NCI-H1105 treated with DMSO at 0.1 percent for 48 hours (cell line): ENCODE results near the gene ARFIP1.

ENCODE experiments used
- DNase-seq: peaks from one replicate; lab custom pipeline; 2025; lab: John Stamatoyannopoulos, UW

Gene ARFIP1

GRCh38 chr4:152898606-152899005, 118.9 kb downstream of the ARFIP1 start:
- DNase-seq = no peak

DNA sequence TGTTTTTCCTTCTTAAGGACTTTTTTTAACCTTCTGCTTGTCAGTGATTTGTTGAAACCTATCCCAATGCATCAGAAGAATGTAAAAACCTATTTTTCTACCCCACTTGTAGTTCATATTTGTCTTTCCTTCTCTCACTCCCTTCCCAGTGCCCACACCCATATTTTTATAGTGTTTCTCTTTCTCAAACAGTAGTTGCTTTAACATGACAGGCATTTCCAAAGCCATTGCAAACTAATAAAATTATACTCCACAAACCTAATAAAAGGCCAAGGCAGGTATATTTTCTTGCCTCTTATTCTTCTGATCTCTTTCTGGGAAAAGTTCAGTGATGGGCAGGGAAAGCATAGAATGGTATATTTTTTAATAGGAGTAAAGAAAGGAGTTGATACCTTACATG, 120.6 kb downstream of the ARFIP1 start:
- DNase-seq = no peak

DNA sequence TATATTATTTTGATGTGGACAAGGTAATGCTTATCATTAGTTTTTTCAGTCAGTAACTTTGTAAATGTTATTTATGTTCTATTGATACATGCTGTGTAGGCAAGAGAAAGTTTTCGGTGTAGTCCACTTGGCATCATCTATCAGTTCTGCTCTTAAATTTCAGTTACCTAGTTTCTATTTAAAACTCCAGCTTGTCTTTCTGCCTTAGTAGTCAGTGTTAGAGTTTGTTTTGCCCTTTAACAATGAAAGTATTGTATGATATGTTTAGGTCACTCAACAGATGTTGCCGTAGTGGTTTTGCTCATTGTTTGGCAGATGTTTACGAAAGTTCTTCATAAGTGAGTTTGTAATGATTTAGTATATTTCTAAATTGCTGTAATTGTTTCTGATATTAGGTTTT, 121.5 kb downstream of the ARFIP1 start:
- no peak for DNase-seq

- DNase-seq = no peak
Measured at GRCh38 chr4:152903658-152904057, 123.9 kb downstream of the ARFIP1 start.

DNA sequence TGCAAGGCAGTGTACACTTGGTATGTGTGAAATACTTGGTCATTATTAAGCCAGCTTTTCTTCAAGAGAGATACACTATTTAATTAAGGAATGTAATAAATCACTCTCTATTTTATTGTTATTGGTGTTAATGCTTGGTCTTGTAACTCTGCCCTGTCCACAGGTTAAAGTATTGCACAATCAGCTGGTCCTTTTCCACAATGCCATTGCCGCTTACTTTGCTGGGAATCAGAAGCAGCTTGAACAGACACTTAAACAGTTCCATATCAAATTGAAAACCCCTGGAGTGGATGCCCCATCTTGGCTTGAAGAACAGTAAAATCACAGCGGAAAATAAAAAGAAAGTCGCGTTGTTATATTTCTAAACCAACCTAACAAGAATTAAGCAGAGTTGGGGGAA, 130.1 kb downstream of the ARFIP1 start:
- no peak for DNase-seq

- no peak for DNase-seq
Measured at GRCh38 chr4:152910521-152910920, 130.8 kb downstream of the ARFIP1 start.

- DNase-seq = no peak
Measured at GRCh38 chr4:152917543-152918395, 138.0 kb downstream of the ARFIP1 start.

- DNase-seq = no peak
Measured at GRCh38 chr4:152919826-152920225, 140.1 kb downstream of the ARFIP1 start.

- no peak for DNase-seq
Measured at GRCh38 chr4:152920768-152921167, 141.0 kb downstream of the ARFIP1 start.

- no peak for DNase-seq
Measured at GRCh38 chr4:152921284-152921683, 141.5 kb downstream of the ARFIP1 start.

- DNase-seq = no peak
Measured at GRCh38 chr4:152925851-152926250, 146.1 kb downstream of the ARFIP1 start.

GRCh38 chr4:152926959-152927358, 147.2 kb downstream of the ARFIP1 start:
- no peak for DNase-seq

DNA sequence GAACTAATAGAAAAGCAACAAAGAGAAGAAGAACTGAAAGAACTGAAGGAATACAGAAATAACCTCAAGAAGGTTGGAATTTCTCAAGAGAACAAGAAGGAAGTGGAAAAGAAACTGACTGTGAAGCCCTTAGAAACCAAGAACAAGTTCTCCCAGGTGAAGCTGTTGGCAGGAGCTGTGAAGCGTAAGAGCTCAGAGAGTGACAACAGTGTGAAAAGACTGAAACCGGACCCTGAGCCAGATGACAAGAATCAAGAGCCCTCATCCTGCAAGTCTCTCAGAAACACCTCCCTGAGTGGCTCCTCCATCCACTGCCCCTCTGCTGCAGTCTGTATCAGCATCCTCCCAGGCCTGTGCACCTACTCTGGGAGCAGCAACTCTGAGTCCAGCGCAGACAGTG, 148.0 kb downstream of the ARFIP1 start:
- DNase-seq = no peak

- DNase-seq = no peak
Measured at GRCh38 chr4:152928286-152928685, 148.5 kb downstream of the ARFIP1 start.

DNA sequence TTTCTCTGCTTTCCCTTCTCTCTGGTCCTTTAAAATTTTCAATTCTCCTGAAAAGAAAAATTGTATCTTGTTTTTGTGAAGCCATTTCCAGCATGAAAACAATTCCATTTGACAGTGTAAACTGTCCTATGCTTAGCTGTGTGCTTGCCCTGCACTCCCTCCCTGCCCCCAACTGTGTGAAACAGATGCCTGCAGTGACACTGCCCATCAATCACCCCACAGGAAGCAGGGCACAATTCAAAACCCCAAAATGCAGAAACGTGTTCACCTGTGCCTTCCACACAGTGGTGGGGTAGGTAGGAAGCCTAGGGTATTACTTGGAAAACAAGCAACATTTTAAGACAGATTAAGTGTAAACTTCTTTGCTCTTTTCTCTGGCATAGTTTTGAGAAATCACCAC, 150.1 kb downstream of the ARFIP1 start:
- DNase-seq = no peak

DNA sequence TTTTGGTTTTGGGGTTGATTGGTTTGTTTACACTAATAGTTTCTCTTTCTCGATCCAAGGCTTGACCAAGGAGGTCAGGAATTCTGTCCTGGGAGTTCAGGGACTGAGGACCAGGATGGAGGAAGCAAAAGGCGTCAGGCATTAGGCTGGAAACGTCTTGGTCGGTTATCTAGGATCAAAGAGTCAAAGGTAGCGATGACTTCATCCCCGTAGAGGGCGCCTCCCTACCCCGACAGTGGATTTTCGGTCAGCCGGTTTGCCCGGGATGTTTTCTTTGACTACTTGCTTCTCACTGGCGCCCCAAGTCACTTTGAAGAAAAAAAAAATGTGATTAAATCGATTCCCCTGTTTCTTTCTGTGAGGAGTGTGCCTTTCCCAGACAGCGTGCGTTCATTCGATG, 155.4 kb downstream of the ARFIP1 start:
- no peak for DNase-seq

DNA sequence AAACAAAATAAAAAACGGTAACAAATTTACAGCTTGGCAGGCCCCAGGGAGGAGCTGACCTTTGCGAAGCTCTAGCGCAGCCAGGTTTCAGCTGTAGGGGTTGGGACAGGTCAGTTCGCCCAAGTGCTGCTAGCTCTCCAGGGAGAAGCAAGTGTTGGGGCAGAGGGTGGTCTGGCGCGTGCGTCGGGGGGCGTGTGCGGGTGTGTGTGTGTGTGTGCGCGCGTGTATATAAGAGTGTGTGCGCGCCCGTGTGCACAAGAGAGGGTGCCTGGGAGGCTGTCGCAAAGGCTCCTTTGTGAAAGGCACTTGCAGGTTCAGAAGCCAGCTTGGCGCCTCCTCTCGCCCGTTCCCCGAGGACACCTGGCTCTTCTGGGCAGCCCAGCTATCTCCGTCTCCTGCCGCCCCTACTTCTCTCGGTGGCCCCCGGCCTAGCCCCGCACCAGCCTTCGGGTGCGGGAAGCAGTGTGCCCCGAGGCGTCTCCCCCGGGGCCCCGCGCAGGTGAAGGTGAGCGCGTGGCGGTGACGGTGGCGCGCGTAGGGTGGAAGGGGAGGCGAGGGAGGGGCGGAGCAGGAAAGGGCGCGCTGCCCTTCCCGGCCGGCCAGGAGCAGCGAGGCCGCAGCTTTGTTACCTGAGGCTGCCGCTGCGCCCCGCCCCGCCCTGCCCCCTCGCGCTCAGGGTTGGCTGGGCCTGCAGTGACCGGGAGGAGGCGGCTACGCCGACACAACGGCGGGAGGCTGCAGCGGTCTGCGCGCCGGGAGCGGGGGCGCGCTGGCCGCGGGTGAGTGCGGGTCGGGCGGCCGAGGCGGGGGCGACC, 156.1 kb downstream of the ARFIP1 start, which contains the start of gene FHDC1:
TSS of gene FHDC1 (plus strand) at position 693 of the 815 bp plus-strand sequence. CDS start 6,735 bp downstream, outside the sequence.
- DNase-seq = peak; percentile 62

DNA sequence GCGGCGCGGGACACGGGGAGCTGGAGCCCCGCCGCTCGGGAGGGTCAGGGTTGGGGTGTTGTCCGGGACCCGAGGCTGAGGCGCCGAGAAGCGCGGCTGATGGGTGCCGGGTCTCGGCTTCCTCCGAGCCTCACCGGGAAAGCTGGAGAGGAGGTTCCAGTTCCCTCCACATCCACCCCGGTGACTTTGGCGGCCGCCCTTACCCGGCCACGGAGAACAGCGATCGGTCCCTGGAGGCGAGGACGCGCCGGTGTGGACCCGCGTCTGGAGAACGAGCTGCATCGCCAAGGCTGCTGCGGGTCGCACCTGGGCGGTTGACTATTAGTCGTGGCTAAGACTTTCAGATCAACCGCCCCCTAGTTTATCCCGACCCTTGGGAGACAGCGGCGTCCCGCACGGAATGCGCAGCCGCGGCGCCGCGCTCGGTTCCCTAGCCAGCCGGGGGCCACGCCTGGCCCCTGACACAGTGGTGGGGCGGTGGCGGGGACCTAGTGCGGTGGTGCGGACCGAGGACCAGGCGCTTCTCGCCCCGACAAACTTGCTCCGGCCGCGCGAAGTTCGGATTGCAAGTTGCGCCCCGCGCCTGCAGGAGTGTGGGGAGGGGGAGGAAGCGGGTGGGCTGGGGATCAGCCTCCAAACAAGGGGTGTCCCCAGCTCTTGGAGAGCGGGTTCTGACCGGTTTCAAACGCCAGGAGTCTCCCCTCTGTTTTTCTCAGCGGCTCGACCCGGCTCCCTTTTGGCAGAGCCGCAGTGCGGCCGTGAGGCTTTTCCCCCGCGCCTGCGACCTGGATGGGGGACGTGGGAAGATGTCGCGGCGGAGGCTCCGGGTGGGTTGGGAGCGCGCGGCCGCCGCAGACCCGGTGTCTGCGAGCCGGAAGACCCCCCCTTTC, 156.9 kb downstream of the ARFIP1 start:
- no peak for DNase-seq

DNA sequence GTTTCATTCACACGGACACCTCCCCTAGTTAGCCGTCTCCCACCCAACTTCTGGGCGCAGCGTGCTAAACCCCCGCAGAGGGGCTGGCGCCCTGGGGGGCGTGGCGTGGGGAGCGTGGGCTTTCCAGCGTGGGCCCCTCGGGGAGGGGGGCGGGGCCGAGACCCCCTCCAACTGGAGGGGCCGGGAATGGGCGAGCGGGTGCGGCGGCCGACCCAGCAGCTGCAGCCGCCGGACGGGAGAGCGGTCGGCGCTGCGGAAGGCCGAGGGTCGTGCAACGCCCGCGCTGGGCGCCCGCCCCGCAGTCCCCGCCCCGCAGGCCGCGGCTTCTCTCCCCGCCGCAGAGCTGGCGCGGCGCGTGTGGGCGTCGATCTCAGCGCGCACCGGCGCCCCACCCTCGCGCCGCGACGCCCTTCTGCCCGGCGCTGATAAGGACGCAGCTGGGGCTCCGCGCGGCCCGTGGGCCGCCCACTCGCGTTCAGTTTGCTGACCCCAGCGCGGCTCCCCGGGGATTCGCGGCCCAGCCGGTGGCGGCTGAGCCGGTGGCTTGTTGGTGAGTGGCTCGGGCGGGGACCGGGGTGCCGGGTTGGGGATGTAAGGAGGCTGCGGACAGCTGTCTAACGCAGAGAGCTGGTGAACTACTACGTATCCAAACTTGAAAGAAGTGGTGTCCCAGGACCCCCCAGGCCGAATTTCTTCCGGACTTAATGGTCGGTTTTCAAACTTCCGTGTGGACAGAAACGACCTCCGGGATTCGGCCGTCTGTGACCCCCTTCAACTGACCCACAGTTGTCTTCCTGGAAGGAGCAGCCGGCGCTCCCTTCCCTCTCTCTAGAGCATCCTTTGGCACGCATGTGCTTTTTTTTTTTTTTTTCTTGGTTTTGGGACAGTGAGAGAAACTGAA, 157.8 kb downstream of the ARFIP1 start:
- DNase-seq = peak; percentile 10

DNA sequence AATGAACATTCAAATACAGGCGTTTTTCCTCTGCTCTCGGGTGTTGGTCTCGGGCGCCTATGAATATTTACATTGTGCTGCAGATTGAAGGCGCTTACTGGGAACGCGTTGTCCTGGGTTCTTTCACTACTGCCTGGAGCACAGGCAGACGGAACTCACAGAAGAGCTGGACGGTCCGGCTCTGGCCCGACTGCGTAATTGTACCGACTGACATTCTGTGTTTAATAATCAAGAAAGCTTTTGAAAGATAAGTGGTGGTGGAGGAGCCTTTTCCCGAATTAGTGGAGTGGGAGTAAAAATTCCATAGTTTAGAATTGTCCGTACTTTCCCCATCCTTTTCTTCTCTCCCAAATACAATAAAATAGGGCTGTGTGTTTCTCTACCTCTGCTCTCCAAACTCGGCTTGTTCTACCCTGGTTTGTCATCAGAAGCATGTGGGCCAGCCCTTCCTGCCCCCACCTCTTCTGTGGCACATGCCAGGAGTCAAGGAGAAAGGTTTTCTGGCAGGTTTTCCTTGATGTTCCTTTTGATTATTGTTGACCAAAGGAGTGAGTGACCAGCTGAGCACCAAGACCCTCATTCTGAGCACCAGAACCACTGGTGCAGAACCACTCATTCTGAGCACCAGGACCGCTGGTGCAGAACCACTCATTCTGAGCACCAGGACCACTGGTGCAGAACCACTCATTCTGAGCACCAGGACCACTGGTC, 158.6 kb downstream of the ARFIP1 start:
- DNase-seq = no peak
